ENCODE results near the gene ZNF124. TPM values are rescaled to one million over a fixed set of nuclear protein-coding genes. Genes with fewer than 3 reads are reported as not detected.
A peak's percentile ranks its signal among the peaks of the same experiment; 100 is the strongest.

ZNF124 gene
- total RNA-seq, 1 donor from 2014 or later, result 63.6 TPM

DNA sequence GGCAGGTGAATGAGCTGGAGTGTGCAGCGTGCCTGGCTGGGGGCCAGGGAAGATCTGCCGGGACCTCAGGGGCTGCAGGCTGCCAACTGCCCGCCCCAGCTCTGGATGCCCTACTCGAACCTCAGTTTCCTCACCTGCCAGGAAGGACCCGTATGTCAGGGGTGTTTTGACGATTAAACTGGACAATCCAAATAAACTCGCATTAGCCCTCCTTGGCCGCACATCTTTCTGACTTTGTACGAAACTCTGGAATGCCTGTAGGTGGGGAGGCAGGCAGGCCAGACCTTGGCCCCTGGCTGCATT is 59.4 kb downstream of the ZNF124 start:
- DNase-seq, result no peak

DNA sequence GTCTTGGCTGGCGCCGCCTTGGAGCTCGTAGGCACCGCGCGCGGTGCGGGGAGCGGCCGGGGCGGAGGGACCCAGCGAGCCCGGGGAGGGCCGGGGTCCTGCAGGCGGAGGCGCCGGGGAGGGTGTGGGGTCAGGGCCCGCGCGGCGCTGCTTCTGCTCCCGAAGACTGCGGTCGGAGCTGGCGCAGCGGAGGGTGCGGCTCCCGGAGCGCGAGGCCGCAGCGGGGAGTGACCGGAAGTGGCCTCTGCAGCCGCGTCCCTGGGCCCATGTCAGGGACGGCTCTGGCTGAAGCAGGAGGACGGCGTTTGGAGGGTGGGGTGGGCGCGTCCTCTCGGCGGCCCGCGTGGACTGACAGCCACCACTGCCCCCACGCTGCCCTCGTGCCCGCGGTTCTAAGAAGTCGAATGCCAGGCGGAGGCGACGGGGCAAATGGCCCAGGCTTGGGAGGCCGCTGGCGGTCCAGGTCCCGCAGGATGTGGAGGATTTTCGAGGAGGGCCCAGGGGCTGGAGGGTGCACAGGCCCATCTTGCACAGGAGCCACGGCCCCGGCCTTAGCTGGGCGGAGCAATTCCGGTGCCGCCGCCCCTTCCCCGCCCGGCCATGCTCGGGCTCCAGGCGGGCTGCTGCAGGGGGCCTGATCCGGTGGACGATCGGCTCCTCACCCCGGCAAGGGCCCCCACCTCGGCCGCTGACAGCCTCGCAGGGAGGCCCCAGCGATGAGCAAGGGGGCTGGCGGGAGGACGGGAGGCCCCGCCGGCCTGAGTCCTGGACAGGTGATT is 59.9 kb downstream of the ZNF124 start:
- peak; percentile 69 for DNase-seq

DNA sequence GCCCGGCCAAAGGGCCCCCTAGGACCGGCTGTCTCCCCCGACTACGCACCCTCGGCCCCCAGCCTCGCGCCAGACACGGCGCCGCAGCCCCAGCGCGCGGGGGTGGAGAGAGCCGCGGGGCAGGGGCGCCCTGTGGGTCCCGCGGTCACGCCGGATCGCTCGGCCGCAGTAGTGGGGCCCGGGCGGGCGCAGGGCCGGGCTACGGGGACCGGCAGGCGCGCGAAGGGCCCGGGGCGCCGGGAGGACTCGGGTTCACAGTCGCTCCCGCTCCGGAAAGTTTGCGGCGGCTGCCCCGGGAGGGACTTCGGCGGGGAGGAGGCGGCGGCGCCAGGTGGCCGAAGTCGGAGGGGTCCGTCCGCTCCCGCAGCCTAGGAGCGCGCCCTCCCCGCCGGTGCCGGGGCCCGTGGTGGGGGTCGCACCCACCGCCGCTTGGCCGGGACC is 60.5 kb downstream of the ZNF124 start:
- DNase-seq, result peak; percentile 41

DNA sequence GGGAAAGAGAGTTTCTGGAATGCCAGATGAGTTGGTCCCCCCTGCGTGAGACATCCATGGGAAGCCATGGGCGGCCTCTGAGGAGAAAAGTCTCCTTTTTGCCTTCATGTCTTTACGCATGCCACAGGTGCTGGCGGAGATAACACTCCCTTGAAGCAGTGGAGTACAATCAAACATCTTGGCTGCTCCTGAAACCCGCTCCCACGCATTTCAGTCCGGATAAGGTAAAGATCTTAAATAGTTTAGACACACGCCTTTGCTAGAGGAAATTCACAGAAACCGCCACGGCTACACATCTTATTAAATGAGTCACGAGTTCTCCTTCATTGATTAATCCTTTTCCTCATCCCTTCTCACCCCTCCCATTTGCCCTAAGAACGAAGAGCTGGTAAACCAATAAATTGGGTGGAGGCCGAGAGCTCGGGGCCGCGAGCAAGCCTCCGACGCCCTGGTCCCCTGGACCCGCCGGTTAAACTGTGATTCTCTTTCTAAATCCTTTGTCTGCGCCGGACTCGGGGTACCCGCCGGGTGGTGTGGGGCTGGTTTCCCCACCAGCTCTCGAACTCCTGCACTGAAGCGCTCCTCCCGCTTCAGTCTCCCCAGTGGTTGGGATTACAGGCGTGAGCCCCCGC is 61.1 kb downstream of the ZNF124 start:
- DNase-seq, result peak; percentile 24

DNA sequence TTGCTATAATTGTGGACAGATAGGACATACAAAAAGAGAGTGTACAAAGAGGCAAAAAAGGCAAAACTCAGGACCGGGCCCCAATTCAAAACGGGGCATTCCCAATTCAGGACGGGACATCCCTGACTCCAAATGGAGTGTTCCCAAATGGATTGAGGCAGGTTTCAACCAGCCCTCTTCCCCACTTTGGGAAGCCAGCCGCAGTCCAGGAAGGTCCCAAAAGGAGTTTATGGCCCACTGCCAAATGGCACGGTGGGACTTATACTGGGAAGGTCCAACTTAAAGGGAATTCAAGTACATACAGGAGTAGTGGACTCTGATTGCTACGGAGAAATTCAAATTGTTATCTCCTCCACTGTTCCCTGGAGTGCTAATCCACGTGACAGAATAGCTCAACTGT is 64.1 kb downstream of the ZNF124 start:
- DNase-seq, result no peak

DNA sequence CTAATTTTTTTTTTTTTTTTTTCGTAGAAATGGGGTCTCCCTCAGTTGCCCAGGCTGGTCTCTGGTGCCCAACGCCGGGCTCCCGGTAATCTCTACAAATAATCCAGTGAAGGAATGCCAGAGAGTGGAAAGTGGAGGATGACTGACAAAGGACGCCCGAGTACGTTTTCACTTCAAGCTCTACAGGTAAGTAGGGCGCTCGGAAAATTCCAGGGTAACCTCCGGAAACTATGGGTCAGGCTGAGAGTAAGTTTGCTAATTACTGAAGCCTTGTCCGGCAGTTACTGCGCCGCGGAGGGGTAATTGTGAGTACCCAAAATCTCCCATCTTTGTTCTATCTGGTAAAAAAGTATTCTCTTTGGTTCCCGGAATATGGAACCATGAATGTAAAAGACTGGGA is 65.9 kb downstream of the ZNF124 start:
- DNase-seq, result no peak

Small RNAs within 50 kb of the gene (small RNA-seq; reads per million reads assigned to genes)
- gene AL390728.3 (ENCODE audit: low replicate concordance) (not detected), gene RNA5SP82 (ENCODE audit: low replicate concordance) (not detected)

Other genes with a start within 250 kb of the ZNF124 start
- 29.1 TPM for gene AHCTF1, start 240.1 kb downstream of the ZNF124 start, total RNA-seq
- gene ZNF695, start 164.0 kb downstream of the ZNF124 start, total RNA-seq, result 3.5 TPM
- 5.5 TPM for gene ZNF670, start 93.2 kb downstream of the ZNF124 start, total RNA-seq
- gene ZNF669, start 67.7 kb downstream of the ZNF124 start, total RNA-seq, result 5.4 TPM
- gene VN1R5, start 84.1 kb upstream of the ZNF124 start, total RNA-seq, result not detected
- gene ZNF496, start 159.8 kb upstream of the ZNF124 start, total RNA-seq, result 32.1 TPM
- 3.8 TPM for gene NLRP3, start 244.2 kb upstream of the ZNF124 start, total RNA-seq

Measured in tongue (tissue), 3 donors.